Stimulated activated CD4-positive, alpha-beta T cell treated with anti-CD3 and anti-CD28 coated beads, Interleukin-4, amount 100 ng/mL, for 48 hours (primary cell): ENCODE measurements around the gene TULP1.
A peak's percentile ranks its signal among the peaks of the same experiment; 100 is the strongest.

Source experiments
- DNase-seq, 2 donors: peaks; one replicate each; pipeline ENCODE4 v3.0.0-alpha.2; 2020; ENCODE audit warnings: low read depth in 2 of 2

TULP1 gene

GRCh38 chr6:35465646-35466045, 47.0 kb downstream of the TULP1 start:
- DNase-seq, result no peak

DNA sequence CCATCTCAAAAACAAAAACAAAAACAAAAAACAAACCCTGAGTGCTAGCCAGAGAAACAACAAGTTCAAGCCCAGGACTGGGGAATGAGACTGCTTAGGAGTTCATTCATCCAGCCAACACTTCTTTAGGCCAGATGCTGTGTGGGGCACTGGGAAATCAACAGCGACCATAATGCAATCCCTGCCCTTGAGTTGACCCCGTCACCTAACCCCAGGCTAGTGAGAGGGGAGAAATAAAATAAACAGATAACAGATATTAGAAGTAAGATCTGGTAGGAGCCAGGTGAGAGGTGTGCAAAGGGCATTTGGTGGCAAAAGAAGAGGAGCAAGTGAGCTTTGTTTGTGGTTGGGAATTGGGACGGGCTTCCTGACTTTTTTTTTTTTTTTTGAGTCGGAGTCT, 49.4 kb downstream of the TULP1 start:
- DNase-seq, result no peak

DNA sequence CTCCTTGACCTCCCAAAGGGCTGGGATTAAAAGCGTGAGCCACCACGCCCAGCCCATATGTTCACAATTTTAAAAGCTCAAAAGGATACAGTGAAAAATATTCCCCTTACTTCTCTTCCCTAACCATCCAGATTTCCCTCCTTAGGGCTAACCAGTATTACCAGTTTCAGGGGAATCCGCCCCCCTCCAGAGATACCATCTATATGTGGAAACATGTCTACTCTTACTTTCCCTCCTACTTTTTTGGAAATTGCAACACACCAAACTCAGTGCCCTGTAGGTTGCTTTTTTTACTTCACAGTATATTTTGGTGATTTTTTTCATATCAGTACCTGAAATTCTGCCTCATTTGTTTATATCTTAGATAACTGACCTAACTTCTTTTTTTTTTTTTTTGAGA, 51.4 kb downstream of the TULP1 start:
- DNase-seq, result no peak

GRCh38 chr6:35457907-35458306, 54.8 kb downstream of the TULP1 start:
- DNase-seq, result no peak

- no peak for DNase-seq
These were observed 58.1 kb downstream of the TULP1 start for GRCh38 chr6:35454391-35455110.

DNA sequence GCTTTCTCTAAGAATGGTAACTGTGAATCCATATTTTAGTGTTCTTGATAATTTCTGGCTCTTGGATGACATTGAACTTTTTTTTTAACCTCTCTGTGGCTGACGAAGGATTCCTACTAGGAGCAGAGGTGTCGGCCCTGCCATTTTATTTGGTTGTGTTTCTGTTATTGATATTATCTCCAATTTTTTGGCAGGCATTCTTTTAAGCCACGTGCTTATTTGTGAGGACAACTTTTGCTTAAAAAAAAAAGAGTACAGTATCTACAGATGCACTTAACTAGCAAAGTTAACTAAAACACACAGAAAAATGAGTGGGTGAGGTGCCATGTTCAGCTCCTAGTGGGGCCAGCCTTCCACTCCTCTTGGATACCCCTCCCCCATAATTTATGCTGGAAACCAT, 59.5 kb downstream of the TULP1 start:
- DNase-seq, result no peak

DNA sequence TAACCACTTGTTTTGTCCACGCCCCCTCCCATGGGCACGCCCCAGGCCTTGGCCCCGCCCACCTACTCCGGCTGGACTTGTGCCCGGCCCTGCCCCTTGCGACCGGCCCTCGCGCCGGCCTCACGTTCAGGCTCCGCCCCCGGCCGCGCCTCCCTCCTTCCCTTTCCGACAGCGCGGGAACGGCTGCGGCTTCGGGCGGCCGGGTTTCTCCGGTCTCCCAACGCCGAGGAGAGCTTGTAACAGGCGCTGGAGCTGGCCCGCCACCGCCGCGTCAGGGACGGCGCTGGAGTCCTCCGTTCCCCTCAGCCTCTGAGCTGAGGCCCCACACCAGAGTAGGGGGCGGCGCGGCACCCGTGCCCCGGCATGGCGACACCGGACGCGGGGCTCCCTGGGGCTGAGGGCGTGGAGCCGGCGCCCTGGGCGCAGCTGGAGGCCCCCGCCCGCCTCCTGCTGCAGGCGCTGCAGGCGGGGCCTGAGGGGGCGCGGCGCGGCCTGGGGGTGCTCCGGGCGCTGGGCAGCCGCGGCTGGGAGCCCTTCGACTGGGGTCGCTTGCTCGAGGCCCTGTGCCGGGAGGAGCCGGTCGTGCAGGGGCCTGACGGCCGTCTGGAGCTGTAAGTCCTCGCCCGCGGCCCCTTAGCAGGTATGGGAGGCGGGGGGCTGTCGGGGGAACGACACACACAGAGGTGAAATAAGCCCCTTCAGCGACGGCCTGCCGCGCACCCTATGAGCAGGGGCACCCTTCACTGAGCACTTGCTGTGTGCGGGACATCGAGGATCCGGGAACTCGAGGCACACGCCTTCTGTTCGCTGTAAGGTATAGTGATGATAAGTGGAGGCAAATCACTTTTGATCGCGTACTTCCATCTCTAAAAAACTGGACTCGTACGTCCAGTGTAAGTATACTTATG, 60.3 kb downstream of the TULP1 start, which contains the start of gene FANCE:
Gene FANCE (plus strand): TSS at position 156 of the 908 bp plus-strand sequence. CDS start 208 bp downstream, at position 364.
- DNase-seq, result peak; percentile 91 to 92

DNA sequence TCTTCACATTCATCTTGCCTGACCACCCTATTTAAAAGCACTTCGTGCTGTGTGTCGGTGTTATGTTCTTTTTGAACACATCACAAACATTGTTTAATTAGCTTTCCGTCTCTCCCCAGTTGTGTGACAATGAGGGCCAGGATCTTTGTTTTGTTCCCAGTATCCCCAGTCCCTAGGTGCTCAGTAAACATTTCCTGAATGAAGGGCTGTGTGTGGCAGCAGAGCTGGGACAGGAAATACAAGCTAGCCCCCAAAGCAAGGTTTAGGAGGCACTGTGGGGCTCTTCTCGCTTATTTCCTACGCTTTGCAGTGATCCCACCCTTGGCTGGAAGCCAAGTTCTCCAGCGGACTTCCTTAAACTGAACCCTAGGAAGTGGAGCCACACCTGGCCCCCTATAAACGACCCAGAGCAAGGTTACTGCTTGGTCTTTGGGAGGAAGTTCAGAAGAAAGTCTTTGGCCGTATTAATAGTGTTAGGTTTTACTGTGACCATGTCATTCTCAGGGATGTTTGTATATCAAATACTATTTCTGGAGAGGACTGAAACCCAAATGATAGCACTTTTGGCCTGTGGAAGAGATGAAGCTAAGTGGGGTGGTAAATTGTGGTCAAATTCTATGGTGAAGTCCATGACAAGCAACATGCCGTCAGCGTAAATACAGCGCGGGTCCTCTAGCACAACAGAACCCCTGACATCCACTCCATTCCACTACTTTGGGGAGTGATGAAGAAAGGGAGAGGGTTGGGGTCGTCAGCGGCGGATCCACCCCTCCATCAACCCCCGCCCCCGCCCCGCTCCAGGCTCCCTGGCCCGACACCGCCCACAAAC, 61.1 kb downstream of the TULP1 start:
- DNase-seq, result no peak

DNA sequence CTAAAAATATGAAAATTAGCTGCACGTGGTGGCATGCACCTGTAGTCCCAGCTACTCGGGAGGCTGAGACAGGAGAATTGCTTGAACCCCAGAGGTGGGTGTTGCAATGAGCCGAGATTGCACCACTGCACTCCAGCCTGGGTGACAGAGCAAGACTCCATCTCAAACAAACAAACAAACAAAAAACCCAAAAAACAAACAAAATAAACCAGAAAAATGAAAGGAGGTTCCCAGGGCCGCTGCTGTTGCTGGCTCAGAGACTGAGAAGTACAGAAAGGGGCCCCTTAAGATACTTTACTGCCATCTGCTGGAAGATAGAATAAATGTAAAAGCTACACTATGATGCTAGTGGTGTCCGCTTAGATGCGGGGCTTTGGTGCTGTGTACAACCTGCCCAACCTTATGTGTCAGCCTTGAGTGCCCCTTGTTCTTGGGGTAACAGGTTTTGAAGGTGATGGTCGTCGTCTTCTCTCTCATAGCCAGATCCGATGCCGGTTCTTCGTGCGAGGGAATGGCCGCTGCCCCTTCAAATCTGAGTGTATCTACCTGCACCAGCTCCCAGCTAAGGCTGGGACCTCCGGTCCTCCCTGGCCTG, 63.3 kb downstream of the TULP1 start:
- DNase-seq, result no peak

- DNase-seq, result no peak
These were observed 64.5 kb downstream of the TULP1 start for GRCh38 chr6:35448191-35448590.
